ENCODE results near the gene MUC20.
"Not testable (repeated sequence)": the region's sequence is repeated elsewhere in the genome, so short reads cannot be mapped to it uniquely, and the experiment has no call there.

Gene MUC20, protein sequence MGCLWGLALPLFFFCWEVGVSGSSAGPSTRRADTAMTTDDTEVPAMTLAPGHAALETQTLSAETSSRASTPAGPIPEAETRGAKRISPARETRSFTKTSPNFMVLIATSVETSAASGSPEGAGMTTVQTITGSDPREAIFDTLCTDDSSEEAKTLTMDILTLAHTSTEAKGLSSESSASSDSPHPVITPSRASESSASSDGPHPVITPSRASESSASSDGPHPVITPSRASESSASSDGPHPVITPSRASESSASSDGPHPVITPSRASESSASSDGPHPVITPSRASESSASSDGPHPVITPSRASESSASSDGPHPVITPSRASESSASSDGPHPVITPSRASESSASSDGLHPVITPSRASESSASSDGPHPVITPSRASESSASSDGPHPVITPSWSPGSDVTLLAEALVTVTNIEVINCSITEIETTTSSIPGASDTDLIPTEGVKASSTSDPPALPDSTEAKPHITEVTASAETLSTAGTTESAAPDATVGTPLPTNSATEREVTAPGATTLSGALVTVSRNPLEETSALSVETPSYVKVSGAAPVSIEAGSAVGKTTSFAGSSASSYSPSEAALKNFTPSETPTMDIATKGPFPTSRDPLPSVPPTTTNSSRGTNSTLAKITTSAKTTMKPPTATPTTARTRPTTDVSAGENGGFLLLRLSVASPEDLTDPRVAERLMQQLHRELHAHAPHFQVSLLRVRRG

DNA sequence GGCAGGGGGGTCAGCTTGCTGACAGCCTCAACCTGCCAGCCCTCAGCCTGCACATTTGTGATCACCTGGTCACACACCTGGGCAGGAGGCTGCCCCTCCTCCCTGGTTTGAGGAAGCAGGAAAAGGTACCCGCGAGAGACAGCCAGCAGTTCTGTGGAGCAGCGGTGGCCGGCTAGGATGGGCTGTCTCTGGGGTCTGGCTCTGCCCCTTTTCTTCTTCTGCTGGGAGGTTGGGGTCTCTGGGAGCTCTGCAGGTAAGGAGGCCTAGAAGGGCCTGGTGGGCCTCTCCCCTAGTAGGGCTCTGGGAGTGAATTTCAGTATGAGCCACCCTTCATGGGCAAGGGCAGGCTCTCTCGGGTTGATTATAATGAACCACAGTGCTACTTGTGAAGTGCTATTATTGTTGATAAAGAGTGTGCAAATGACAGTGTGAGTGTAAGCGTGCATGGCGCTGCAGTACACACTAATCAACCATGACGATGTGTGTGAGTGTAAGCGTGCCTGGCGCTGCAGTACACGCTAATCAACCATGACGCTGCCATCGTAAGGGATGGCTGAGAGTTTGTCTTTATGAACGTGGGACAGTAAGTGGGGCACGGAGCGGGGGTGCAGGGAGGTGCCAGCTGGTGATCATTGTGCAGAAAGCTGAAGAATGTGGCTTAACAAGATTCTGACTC lies at the start of gene MUC20:
Gene MUC20 (plus strand): TSS at position 148 of the 676 bp plus-strand sequence. CDS start 30 bp downstream, at position 178.
- not testable (repeated sequence) for DNase-seq

DNA sequence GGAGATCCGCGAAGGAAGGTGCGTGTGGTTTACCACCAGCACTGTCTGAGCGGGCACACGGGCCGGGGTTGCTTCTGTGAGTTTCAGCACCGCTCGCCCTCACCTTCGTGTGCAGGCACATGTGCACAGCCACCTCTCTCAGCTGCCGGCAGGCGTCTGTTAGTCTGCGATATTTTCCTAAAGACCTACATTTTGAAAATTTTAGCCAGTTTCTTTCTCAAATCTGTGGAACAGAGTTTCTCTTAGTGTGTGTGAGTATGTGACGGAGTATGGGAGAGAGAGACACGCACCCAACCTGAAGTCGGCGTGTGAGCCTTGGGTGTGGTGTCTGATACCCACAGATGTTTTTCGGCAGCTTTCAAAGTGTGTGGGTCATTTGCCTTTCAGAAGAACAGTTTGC lies 49.5 kb upstream of the MUC20 start:
- DNase-seq = not testable (repeated sequence)

DNA sequence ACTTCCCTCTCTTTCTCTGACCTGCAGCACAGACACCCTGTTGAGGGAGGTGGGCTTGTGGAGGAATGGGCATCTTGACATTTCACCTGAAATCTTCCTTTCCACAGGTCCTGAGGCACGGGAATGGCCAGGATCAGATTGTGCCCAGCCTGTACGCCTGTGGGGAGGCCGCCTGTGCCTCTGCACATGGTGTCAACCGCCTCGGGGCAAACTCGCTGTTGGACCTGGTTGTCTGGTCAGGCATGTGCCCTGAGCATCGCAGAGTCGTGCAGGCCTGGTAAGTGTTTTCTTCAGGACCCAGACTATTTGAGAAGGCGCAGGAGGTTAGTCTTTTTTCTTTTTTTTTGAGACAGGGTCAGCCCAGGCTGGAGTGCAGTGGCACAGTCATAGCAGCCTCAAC lies 47.1 kb upstream of the MUC20 start:
- not testable (repeated sequence) for DNase-seq

DNA sequence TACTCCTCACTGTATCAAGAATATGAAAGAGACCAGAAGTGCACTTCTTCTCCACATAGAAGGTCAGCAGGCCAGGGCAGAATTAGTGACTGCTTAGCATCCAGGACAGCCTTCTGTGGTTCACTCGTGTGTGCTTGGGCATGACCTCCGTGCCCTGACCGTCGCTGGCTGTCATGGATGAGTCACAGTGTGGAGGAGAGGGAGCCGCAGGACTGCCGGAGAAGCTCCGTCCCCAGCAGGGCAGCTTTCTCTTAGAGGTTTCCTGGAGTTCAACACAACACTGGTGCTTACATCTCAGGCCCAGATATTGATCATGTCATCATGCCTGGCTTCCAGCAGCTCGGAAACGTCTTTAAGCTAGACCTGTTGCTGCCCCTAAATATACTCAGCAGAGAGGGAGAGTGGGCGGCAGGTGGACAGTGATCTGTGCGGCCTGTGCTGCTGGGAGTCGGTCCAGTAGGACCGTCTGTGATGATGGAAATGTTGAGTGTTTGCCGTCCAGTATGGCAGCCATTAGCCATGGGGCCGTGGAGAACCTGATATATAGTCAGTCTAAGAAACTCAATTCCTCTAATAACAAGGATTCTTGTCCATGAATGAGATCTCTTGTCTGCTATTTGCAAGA lies 42.3 kb upstream of the MUC20 start:
- not testable (repeated sequence) for DNase-seq

DNA sequence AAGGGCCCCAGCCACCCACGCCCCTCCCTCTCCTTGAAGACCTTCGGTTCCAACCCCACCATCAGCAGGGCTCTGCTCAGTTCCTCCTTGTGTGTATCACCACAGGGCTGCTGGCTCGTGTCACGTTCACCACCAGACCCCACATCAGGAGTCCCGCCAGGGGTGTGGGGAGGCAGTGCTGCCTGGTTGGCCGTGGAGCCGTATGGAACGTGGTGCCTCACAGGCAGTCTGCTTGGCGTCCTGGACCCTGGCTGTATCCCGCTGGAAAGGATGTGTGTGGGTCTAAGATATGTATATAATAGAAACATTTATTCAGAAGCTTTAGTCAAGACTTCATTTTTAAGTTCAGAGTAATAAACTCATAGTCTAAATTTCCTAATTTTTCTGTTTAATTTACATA lies 40.1 kb upstream of the MUC20 start:
- not testable (repeated sequence) for DNase-seq

DNA sequence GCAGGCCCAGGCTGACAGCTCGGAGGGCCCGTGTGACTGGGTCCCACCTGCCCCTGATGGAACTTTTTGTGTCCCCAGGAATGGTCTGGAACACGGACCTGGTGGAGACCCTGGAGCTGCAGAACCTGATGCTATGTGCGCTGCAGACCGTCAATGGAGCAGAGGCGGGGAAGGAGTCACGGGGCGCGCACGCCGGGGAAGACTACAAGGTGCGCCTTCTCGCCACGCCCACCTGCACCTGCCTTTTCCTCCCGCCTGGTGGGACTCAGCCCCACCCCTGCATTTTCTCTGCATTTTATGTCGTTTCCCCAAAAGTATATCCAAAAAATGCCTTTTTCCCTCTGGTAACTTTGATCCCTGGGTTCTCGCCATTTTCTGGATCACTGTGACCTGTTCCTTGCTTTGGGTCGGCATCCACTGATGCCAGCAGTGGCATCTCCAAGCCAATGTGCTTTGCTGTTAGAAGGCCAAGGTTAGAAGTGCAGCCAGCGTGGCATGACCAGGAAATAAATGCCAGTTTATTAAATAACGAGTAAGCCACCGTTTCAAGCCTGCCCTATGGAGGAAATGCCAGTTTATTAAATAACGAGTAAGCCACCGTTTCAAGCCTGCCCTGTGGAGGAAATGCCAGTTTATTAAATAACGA lies 39.2 kb upstream of the MUC20 start:
- not testable (repeated sequence) for DNase-seq

DNA sequence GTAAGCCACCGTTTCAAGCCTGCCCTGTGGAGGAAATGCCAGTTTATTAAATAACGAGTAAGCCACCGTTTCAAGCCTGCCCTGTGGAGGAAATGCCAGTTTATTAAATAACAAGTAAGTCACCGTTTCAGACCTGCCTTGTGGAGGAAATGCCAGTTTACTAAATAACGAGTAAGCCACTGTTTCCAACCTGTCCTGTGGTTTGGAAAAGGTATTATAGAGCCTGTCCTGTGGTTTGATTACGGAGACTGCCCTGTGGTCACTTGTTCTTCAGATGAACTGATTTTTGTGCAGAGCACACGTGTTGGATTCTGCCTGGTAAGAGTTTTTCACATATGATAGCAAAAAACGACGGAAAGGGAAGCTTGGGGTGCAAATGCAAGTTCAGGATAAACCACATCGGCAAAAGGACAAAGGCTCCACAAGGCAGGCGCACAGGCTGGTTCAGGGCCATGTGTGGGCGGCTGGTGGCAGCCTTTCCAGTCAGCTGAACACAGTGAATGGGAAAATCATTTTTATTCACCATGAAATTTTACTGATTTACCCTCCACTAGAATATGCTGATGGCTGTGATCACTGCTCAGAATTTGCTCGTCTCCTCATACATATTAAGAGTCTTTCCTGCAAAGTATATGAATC lies 38.6 kb upstream of the MUC20 start:
- DNase-seq = not testable (repeated sequence)

DNA sequence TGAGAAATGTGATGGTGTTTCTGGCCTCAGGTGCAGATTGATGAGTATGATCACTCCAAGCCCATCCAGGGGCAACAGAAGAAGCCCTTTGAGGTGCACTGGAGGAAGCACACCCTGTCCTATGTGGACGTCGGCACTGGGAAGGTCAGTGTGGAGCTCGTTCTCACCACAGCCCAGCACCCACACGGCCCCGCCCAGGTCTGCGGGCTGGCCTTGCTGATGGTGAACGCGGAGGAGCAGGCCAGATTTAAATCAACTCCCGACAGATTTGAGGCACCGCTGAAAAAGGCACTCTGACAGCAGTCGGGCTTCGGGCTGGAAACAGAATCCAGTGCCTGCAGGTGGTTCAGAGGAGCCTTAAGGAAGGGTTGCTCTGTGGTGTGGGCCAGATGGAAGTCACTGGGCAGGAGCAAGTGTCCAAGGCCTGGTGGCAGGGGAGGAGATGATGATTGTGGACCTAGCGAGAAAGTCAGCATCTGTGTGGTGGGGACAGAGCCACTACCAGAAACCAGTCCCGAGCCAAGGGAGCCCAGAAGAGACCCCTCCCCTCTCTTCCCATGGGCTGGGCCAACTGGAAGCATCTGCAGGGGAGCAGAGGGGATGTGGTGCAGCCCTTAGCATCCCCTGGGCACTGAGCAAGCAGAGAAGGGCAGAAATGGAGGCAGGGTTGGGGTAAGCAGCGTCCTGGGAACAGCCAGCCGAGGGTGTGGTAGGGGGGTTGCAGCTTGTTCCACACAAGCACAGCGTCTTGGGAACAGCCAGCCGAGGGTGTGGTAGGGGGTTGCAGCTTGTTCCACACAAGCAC lies 36.9 kb upstream of the MUC20 start:
- not testable (repeated sequence) for DNase-seq

DNA sequence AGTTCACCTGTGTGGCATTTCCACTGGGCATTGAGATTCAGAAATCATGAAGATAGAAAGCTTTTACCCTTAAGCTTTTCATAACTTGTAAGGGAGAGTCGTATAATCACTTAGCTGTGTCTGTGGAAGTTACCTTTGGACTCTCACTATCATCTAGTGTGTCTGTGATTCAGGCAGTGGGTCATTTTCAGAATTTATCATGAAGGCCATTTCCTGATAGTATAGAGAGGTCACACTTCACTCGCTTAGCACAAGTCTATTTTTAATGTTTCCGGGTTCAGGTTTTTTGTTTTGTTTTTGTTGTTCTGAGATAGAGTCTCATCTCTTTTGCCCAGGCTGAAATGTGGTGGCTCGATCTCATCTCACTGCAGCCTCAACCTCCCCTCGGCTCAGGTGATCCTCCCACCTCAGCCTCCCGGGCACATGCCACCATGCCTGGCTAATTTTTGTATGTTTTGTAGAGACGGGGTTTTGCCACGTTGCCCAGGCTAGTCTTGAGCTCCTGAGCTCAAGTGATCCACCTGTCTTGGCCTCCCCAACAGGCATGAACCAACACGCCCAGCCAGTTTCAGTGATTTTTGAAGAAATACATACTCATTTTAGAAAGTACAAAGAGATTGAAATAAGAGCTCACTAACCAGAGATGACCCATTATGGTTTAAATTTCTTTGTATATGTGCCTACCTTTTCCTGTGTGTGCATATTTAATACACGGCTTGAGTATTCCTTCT lies 36.1 kb upstream of the MUC20 start:
- DNase-seq = not testable (repeated sequence)

DNA sequence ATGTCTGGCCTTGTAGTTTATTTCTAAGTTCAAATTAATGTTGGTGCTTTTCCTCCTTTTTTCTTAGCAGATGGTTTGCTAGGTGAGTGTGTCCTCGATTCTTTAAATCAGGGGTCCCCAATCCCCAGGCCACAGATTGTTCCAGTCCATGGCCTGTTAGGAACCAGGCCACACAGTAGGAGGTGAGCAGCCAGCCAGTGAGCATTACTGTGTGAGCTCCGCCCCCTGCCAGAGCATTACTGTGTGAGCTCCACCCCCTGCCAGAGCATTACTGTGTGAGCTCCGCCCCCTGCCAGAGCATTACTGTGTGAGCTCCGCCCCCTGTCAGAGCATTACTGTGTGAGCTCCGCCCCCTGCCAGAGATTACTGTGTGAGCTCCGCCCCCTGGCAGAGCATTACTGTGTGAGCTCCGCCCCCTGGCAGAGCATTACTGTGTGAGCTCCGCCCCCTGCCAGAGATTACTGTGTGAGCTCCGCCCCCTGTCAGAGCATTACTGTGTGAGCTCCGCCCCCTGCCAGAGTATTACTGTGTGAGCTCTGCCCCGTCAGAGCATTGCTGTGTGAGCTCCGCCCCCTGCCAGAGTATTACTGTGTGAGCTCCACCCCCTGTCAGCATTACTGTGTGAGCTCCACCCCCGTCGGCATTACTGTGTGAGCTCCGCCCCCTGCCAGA lies 34.1 kb upstream of the MUC20 start:
- not testable (repeated sequence) for DNase-seq

DNA sequence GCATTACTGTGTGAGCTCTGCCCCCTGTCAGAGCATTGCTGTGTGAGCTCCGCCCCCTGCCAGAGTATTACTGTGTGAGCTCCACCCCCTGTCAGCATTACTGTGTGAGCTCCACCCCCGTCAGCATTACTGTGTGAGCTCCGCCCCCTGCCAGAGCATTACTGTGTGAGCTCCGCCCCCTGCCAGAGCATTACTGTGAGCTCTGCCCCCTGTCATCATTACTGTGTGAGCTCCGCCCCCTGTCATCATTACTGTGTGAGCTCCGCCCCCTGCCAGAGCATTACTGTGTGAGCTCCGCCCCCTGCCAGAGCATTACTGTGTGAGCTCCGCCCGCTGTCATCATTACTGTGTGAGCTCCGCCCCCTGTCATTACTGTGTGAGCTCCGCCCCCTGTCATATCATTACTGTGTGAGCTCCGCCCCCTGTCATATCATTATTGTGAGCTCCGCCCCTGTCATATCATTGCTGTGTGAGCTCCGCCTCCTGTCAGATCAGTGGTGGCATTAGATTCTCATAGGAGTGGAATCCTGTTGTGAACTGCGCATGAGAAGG lies 33.5 kb upstream of the MUC20 start:
- not testable (repeated sequence) for DNase-seq

DNA sequence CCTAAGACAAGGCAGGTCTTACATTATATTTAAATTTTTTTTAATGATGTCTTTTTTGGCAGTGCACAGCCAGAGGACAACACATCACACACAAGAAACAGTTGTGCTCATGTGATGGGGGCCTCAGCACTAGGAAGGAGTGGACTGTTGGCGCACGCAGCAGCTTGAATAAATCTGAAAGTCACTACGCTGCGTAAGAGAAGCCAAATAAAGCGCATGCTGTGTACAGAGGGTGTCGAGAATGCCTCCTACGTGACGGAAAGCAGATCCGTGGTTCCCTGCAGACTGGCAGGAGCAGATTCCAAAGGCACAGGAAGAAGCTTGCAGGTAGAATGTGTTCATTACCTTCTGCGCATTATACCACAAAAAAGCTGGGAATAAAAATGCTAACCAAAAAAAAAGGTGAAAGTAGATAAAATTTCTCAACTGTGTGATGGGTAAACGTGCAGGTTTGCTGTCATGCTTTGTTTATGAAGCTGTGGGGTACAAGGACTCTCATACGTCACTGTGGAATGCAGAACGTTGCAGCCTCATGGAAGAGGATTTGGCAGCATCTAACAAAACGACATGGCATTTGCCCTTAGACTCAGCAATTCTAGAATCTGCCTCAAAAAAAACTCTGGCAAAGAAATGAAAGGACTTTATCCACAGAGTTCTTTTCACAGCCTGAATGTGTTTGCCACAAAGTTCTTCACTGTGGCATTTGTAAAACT lies 32.2 kb upstream of the MUC20 start:
- DNase-seq = not testable (repeated sequence)

DNA sequence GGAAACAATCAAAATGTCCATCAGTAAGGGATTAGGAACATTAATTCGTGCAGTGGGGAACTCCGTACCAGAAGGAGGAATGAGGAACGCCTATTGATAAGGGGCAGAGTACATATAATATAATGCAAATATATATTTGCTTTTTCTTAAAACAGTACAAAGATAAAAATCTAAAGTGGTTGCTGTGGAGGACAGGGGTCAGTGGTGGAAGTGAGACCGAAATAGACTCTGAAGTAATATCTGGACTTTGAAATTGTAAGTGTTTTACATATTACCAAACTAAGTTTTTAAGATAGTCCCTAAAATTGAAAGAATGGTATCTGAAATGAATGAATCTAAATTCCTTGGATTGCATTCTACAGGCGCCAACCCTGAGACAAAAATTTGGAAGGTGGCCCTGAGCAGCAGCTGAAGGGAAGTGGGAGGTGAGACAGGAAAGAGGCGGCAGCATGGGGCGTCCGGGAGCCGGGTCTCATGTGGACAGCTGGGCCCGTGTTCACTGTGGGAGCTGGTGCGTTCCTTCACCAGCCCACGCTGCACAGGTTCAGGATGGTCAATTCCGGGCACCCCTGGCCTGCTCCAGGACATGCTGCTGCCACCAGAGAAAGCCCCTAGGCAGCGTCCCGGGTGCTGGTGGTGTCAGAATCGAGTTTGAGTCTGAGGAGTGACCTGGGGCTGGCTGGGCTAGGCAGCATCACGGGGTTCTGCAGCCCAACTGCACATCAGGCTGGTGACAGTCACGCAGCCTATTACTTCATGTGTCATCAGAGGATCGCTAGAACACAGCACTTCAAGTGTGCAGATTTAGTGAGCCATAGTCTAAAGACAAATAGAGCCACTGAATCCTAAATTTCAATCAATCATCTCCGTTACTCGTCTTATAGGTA lies 31.4 kb upstream of the MUC20 start:
- not testable (repeated sequence) for DNase-seq

DNA sequence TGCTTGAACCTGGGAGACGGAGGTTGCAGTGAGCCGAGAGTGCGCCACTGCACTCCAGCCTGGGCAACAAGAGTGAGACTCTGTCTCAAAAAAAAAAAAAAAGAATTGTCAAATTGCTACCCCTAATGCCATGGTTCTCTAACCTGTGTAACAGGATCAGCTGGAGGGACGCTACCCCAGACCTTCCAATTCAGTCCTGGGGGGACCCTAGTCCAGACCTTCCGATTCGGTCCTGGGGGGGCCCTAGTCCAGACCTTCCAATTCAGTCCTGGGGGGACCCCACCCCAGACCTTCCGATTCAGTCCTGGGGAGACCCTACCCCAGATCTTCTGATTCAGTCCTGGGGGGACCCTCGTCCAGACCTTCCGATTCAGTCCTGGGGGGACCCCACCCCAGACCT lies 29.8 kb upstream of the MUC20 start:
- no peak for DNase-seq

DNA sequence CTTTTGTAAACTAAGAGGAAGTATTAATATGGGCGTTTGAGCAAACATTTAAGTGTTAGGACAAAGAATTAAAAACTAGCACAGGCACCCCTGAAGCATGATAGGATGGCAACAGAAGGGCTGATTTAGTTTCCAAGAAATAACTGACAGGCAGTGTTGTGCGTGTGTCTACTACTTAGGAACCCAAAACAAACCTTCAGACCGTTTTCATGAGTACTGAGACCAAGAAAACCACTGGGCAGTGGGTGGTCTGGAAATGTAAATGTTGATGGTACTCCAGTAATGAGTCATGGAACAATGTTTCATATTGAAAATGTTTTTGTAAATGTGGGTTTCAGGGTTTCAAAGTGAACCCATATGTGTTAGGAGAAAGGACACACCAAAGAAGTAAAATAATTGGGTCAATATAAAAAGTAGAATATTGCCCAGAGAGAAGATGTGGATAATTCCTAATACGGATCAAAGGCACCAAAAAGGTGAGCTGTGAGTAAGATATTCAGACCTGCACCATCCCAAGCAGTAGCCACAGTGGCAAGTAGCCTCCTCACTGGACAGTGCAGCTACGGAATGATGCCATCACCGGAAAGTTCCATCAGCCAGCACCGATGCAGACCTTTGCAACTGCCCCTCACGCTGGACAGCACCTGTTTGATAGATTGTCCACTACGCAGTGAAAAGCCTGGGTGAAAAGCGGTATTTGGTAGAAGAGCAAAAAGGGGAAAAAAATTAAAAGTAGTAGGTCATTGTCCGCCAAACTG lies 29.0 kb upstream of the MUC20 start:
- not testable (repeated sequence) for DNase-seq

DNA sequence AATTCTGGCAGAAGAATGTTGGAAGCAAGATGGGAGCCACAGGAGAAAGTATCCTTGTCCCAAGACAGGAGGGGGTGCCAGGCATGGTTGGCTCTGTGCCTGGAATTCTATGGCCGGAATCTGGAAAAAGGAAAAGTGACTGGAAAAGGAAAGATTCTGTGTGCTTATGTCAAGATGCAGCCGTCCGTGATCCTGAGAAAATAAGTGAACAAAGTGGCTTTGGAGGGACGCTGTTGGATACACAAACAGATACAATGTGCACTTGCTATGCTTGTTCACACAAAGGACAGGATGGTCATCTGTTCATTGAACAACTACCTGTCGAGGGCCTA lies 28.5 kb upstream of the MUC20 start:
- DNase-seq = no peak

DNA sequence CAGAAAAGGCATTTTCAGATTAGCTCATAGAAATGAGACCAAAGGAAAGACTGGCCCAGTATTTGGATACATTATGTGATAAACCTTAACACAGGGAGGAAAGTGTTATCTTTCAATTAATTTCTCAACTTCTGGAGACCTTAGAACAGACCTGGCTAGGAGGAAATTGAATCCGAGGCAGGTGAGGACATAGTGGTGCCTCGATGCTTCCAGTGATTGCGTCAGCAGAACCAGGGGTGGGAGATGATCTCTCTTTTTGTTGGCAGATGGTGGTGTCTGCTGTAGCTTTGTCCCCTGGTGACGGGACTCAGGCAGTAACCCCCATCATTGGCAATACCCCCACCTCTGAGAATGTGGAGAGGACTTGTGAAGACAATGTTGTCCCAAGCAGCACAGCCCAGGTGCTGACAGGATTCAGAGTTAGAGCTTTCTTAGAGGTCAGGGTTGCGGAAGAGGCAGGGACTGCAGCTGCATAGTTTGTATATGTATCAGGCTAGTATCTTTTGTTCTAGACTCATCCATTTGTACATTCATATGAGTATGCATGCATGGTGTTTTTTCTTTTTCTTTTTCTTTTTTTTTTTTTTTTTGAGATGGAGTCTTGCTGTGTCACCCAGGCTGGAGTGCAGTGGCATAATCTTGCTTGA lies 27.9 kb upstream of the MUC20 start:
- no peak for DNase-seq
